GM12875 (cell line): ENCODE results near the gene HDAC4.
A peak's percentile ranks its signal among the peaks of the same experiment; 100 is the strongest.

Experiments
- H3K4me3 ChIP-seq: one replicate; pipeline ENCODE4 v1.5.1; 2011; ENCODE audit warnings: low read depth, low read length, control low read depth
- TF ChIP-seq, protein P1 (sequence below): IDR thresholded peaks from 2 replicates; pipeline ENCODE4 v1.5.1; 2011; ENCODE audit warnings: low read depth, mild to moderate bottlenecking, control low read depth, inconsistent platforms, low read length, moderate library complexity, borderline replicate concordance; ENCODE audit not compliant: insufficient read depth

The HDAC4 gene

DNA sequence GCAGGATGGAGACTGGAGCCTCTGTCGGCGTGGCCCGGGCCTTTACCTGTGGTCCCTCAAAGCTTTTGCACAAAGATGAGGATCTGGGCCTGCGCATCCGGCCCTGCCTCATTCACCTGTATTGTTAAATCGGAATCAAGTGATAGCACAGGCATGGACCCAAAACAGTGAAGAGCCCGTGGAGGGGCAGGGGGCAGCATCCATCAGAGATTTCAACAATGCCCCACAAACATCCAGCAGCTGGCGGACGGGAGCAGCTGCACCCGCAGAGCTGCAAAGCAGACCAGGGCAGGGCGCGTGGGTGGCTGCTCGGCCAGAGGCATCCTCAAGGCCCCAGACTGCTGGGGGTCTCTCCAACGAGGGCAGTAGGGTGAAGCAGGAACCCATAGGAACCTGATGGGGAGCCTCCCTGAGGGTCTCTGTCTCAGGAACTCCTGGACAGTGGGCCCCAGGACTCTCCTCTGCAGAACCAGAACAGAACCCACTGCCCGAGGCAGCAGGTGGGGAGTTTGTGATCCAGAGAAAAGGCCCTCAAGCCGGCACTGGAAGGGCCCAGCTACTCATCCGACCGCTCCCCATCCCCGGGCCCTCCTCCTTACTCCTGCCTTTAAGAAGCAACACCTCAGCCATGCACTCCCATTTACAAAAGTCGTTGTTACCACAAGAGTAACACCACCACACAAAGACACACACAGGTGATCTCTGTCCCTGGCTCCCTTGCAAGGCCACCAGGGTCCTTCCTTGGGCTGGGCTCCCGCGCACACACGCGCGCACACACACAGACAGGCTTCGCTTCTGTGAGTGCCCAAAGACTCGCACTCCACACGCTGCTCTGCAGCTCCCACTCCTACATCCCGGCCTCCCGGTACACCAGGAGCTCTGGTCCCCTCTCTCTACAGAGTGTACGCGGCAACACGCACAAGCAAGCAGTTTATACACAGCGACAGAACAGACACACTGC lies 28.8 kb downstream of the HDAC4 start:
- TF ChIP-seq, protein P1, sequence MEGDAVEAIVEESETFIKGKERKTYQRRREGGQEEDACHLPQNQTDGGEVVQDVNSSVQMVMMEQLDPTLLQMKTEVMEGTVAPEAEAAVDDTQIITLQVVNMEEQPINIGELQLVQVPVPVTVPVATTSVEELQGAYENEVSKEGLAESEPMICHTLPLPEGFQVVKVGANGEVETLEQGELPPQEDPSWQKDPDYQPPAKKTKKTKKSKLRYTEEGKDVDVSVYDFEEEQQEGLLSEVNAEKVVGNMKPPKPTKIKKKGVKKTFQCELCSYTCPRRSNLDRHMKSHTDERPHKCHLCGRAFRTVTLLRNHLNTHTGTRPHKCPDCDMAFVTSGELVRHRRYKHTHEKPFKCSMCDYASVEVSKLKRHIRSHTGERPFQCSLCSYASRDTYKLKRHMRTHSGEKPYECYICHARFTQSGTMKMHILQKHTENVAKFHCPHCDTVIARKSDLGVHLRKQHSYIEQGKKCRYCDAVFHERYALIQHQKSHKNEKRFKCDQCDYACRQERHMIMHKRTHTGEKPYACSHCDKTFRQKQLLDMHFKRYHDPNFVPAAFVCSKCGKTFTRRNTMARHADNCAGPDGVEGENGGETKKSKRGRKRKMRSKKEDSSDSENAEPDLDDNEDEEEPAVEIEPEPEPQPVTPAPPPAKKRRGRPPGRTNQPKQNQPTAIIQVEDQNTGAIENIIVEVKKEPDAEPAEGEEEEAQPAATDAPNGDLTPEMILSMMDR, result no peak
- no peak overlapping the region for H3K4me3 ChIP-seq

DNA sequence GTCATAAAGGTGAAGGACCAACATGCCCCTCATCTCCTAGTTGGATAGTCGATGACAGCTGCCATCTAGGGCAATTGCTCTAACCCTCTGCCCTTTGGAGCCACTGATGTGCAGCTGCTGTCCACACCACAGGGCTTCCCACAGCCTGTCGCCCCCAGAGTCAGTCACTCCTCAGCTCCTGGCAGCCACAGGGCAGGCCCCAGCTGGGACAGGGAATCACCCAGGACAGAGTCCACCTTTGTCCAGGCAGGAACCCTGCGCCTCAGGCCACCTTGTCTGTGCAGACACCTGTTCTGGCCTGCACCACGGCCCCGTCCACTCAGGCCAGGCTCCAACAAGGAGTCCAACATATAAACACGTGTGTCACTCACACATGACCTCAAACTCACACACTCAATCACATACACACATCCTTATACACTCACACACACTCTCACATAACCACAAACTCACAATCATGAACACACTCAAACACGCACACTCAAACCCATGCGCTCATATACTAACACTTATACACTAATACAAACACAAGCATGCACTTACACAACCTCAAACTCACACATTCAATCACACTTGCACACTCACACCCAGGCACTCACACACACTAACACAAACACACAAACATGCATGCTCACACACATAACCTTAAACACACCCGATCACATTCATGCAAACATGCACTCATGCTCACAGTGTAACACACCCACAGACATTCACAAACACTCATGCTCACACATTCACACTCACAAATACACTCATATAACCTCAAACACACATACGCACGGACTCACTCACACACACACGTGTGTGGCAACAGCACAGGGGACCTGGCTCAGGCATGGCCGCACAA lies 29.7 kb downstream of the HDAC4 start:
- no peak overlapping the region for H3K4me3 ChIP-seq
- TF ChIP-seq, protein P1, result no peak

DNA sequence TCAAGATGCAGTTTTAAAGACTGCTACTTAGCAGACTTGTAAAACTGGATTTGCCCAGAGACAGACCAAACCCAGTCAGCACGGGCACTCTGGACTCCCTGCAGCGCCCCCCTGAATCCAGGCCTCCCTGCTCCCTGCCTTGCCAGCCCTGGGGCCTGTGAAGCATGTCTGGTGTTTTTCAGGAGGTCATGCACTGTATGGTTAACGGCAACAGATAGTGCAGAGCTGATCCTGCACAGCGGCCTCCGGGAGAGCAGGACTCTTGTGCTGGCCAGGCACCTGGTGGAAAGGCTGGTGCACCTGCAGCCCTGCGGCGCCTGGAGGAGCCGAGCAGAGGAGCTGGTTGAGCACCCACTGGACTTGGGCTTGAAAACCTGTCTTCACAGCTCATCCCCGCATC lies 30.4 kb downstream of the HDAC4 start:
- TF ChIP-seq, protein P1, result 0 out of 2 replicates have a peak, but pooled peaks have one; percentile 5
- H3K4me3 ChIP-seq, result no peak overlapping the region

DNA sequence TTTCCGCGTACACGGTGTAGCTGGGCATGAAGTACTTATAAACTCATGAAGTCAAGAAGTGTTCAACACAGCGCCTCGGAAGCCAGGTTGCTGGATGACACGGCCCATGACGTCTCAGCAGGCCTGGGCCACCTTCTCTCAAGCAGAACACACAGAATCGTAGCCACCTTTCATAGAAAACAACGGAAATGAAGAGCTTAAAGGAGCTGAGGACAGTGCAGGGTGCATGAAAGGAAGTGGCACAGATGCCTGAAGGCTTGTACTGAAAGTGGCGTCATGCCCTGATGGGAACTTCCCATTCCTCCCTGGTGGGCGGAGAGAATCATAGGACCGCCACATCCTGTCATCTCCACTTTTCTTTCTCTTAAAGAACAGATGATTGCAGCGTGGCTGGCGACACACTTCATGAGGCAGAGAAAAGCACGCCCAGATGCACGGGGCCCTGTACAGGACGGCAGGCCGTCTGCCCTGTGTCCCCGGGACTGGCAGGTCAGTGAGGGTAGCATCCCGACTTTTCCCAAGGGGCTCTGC lies 31.1 kb downstream of the HDAC4 start:
- no peak overlapping the region for H3K4me3 ChIP-seq
- TF ChIP-seq, protein P1, result no peak

DNA sequence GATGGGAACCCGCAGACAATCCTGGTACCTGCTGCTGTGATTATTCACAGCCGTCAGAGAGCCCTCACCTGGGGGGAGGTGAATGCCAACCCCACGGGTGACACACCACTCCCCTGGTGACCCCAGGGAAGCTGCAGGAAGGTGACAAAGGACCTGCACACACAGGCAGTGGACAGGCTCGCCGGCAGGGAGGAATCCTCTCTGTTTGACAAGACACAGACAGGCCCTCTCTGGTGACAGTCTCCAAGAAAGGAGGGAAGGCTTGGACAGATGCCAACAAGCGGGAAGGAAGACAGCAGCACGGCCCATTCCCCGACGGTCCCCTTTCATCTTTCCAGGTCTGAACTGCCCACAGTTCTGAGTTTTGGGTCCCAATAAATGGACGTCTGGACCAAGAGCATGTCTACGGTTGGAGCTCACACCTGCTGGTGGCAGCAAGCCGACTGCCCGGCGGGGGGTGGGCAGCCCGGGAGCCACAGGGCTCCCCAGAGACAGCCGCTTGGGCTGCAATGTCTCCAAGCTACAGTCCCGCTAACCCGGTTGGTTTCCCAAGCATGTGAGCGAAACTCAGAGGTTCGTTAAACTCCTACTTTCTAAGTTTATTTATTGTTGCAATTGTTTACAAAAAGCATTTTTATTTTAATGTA lies 31.8 kb downstream of the HDAC4 start:
- TF ChIP-seq, protein P1, result no peak
- H3K4me3 ChIP-seq, result no peak overlapping the region

DNA sequence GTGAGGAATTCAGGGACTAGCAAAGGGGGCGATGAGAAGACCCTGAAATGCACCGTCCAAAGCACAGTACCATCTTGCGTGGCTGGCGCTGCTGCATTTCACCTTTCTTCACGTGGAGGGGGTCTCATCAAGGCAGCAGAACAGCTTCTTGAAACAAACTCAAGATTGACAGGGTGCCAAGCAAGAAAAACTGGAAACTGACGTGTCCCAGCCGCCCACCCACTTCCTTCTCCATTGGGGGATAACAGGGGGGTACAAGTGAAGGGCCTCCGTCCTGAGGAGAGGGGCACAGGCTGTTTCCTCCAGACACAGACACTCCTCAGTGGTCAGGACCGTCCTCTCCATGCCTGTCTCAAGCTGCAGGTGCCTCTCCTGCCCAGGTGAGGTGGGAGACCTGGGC lies 32.5 kb downstream of the HDAC4 start:
- TF ChIP-seq, protein P1, result no peak
- no peak overlapping the region for H3K4me3 ChIP-seq
